ENCODE measurements around the gene GIPR.

The GIPR gene

DNA sequence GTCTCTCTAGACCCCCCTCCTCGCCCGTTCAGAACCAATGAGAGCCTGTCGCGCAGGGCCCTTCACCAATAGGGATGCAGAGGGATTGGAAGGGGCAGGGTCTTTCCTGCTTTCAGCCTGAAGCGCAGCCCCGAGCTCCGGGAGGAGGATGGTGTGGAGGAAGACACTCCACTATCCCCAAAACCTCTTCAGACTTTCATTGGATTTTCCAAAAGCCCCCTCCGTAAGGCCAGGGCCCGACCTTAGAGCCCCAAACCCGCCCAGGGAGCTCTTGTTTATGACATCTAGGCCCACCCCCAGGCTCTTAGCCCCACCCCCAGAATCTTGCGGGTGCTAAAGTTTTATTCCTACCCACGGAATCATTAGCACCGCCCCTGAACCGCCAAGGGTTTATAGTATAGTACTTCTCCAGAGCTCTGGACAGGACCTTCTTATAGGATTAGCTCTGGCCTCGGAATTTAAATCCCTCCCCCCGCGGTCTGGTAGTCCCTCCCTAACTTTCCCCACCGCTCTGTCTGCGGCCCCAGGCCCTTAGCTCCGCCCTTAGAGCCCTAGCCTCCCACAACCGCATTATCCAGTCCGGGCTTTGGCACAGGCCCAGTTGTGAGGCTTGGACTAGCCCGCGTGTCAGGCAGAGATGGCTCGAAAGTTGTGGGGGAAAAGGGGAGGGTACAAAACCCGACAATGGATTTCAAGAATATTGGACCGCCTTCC, 22.2 kb upstream of the GIPR start (continued):
- TF ChIP-seq, protein P1, sequence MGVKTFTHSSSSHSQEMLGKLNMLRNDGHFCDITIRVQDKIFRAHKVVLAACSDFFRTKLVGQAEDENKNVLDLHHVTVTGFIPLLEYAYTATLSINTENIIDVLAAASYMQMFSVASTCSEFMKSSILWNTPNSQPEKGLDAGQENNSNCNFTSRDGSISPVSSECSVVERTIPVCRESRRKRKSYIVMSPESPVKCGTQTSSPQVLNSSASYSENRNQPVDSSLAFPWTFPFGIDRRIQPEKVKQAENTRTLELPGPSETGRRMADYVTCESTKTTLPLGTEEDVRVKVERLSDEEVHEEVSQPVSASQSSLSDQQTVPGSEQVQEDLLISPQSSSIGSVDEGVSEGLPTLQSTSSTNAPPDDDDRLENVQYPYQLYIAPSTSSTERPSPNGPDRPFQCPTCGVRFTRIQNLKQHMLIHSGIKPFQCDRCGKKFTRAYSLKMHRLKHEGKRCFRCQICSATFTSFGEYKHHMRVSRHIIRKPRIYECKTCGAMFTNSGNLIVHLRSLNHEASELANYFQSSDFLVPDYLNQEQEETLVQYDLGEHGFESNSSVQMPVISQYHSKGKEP (tag by site-specific recombination; IDR thresholded peaks at IDR 0.05) = peak; percentile 66; the same call in 1 of the 2 replicates
- TF ChIP-seq, protein P2, sequence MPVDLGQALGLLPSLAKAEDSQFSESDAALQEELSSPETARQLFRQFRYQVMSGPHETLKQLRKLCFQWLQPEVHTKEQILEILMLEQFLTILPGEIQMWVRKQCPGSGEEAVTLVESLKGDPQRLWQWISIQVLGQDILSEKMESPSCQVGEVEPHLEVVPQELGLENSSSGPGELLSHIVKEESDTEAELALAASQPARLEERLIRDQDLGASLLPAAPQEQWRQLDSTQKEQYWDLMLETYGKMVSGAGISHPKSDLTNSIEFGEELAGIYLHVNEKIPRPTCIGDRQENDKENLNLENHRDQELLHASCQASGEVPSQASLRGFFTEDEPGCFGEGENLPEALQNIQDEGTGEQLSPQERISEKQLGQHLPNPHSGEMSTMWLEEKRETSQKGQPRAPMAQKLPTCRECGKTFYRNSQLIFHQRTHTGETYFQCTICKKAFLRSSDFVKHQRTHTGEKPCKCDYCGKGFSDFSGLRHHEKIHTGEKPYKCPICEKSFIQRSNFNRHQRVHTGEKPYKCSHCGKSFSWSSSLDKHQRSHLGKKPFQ (tag by site-specific recombination; IDR thresholded peaks at IDR 0.05) = no peak
- TF ChIP-seq TRIM28 (IDR thresholded peaks at IDR 0.05; ENCODE audit: borderline replicate concordance, low read length) (0 out of 2 replicates have a peak, but pooled peaks have one; percentile 31), ZNF623 (tag by site-specific recombination; IDR thresholded peaks at IDR 0.05) (peak; percentile 100), ZNF335 (tag by site-specific recombination; conservative IDR thresholded peaks at IDR 0.05) (peak; percentile 57; the same call in 1 of the 2 replicates), SP2 (tag by site-specific recombination; IDR thresholded peaks at IDR 0.05) (peak; percentile 68), ZNF311 (tag by site-specific recombination; IDR thresholded peaks at IDR 0.05; ENCODE audit: borderline replicate concordance) (no peak), ZBTB48 (tag by site-specific recombination; IDR thresholded peaks at IDR 0.05) (peak; percentile 97), KLF8 (tag by site-specific recombination; IDR thresholded peaks at IDR 0.05) (peak; percentile 86), KLF7 (tag by site-specific recombination; IDR thresholded peaks at IDR 0.05; ENCODE audit: borderline replicate concordance) (peak; percentile 79; the same call in 1 of the 2 replicates), SP7 (tag by site-specific recombination; IDR thresholded peaks at IDR 0.05) (peak; percentile 71), SP3 (tag by site-specific recombination; IDR thresholded peaks at IDR 0.05) (peak; percentile 92), ZNF302 (tag by site-specific recombination; IDR thresholded peaks at IDR 0.05; ENCODE audit: low read depth) (no peak)
- TF ChIP-seq, protein P3, sequence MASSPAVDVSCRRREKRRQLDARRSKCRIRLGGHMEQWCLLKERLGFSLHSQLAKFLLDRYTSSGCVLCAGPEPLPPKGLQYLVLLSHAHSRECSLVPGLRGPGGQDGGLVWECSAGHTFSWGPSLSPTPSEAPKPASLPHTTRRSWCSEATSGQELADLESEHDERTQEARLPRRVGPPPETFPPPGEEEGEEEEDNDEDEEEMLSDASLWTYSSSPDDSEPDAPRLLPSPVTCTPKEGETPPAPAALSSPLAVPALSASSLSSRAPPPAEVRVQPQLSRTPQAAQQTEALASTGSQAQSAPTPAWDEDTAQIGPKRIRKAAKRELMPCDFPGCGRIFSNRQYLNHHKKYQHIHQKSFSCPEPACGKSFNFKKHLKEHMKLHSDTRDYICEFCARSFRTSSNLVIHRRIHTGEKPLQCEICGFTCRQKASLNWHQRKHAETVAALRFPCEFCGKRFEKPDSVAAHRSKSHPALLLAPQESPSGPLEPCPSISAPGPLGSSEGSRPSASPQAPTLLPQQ (tag by site-specific recombination; IDR thresholded peaks at IDR 0.05) = peak; percentile 58; the same call in 1 of the 2 replicates
- TF ChIP-seq, protein P4, sequence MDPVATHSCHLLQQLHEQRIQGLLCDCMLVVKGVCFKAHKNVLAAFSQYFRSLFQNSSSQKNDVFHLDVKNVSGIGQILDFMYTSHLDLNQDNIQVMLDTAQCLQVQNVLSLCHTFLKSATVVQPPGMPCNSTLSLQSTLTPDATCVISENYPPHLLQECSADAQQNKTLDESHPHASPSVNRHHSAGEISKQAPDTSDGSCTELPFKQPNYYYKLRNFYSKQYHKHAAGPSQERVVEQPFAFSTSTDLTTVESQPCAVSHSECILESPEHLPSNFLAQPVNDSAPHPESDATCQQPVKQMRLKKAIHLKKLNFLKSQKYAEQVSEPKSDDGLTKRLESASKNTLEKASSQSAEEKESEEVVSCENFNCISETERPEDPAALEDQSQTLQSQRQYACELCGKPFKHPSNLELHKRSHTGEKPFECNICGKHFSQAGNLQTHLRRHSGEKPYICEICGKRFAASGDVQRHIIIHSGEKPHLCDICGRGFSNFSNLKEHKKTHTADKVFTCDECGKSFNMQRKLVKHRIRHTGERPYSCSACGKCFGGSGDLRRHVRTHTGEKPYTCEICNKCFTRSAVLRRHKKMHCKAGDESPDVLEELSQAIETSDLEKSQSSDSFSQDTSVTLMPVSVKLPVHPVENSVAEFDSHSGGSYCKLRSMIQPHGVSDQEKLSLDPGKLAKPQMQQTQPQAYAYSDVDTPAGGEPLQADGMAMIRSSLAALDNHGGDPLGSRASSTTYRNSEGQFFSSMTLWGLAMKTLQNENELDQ (tag by site-specific recombination; IDR thresholded peaks at IDR 0.05; ENCODE audit: low read depth) = no peak
- TF ChIP-seq, protein P5, sequence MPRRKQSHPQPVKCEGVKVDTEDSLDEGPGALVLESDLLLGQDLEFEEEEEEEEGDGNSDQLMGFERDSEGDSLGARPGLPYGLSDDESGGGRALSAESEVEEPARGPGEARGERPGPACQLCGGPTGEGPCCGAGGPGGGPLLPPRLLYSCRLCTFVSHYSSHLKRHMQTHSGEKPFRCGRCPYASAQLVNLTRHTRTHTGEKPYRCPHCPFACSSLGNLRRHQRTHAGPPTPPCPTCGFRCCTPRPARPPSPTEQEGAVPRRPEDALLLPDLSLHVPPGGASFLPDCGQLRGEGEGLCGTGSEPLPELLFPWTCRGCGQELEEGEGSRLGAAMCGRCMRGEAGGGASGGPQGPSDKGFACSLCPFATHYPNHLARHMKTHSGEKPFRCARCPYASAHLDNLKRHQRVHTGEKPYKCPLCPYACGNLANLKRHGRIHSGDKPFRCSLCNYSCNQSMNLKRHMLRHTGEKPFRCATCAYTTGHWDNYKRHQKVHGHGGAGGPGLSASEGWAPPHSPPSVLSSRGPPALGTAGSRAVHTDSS (tag by site-specific recombination; IDR thresholded peaks at IDR 0.05) = no peak

DNA sequence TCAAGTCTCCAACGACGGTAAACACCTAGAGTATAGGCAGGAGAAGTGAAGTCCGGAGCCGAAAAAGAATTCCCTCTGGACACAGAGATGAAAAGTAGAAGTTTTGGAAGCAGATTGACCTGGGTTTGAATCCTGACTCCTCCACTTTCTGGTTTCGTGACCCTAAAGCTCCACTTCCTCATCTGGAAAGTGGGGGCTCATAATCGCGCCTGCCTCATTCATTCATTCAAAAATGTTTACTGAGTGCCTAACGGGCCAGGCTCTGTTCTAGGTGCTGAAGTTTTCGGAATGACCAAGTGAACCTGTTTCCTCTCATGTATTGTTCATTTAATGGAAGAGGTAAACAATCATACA, 21.7 kb upstream of the GIPR start:
- ChIA-PET CTCF (interaction anchor here (0.6 to 1.9 kb wide), 9 partner anchors 20 to 207 kb away, joined by 3 to 7 read pairs (median 3); no protein-coding TSS in a partner anchor), POLR2A (interaction anchor here (0.6 to 1.3 kb wide), 4 partner anchors 12 to 123 kb away, joined by 3 to 4 read pairs (median 3); partner anchors contain the start of genes QPCTL and SIX5)
- H3K36me3 ChIP-seq (ENCODE audit: control insufficient read depth in 2 of 2, insufficient read depth in 1 of 2, low read length in 2 of 2) = no peaks in the 10 kb centered on the region
- H3K27ac ChIP-seq (ENCODE audit: extremely low read depth, low read depth, low read length) = no peak overlapping the region
- H3K4me3 ChIP-seq (ENCODE audit: low read depth, low read length) = no peak overlapping the region
- peaks cover 6% of the 10 kb centered on the region; the same call in 1 of the 2 replicates for H3K4me1 ChIP-seq (ENCODE audit: control insufficient read depth, insufficient read depth, low read length)
- H3K9me3 ChIP-seq (ENCODE audit: control insufficient read depth, insufficient read depth, low read depth, low read length) = no peaks in the 10 kb centered on the region
- TF ChIP-seq, protein P6, sequence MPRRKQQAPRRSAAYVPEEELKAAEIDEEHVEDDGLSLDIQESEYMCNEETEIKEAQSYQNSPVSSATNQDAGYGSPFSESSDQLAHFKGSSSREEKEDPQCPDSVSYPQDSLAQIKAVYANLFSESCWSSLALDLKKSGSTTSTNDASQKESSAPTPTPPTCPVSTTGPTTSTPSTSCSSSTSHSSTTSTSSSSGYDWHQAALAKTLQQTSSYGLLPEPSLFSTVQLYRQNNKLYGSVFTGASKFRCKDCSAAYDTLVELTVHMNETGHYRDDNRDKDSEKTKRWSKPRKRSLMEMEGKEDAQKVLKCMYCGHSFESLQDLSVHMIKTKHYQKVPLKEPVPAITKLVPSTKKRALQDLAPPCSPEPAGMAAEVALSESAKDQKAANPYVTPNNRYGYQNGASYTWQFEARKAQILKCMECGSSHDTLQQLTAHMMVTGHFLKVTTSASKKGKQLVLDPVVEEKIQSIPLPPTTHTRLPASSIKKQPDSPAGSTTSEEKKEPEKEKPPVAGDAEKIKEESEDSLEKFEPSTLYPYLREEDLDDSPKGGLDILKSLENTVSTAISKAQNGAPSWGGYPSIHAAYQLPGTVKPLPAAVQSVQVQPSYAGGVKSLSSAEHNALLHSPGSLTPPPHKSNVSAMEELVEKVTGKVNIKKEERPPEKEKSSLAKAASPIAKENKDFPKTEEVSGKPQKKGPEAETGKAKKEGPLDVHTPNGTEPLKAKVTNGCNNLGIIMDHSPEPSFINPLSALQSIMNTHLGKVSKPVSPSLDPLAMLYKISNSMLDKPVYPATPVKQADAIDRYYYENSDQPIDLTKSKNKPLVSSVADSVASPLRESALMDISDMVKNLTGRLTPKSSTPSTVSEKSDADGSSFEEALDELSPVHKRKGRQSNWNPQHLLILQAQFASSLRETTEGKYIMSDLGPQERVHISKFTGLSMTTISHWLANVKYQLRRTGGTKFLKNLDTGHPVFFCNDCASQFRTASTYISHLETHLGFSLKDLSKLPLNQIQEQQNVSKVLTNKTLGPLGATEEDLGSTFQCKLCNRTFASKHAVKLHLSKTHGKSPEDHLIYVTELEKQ (tag by site-specific recombination; IDR thresholded peaks at IDR 0.05; ENCODE audit: borderline replicate concordance) = no peak
- TF ChIP-seq, protein P7, sequence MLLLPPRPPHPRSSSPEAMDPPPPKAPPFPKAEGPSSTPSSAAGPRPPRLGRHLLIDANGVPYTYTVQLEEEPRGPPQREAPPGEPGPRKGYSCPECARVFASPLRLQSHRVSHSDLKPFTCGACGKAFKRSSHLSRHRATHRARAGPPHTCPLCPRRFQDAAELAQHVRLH (tag by site-specific recombination; IDR thresholded peaks at IDR 0.05) = 0 out of 2 replicates have a peak, but pooled peaks have one; percentile 4
- TF ChIP-seq, protein P8, sequence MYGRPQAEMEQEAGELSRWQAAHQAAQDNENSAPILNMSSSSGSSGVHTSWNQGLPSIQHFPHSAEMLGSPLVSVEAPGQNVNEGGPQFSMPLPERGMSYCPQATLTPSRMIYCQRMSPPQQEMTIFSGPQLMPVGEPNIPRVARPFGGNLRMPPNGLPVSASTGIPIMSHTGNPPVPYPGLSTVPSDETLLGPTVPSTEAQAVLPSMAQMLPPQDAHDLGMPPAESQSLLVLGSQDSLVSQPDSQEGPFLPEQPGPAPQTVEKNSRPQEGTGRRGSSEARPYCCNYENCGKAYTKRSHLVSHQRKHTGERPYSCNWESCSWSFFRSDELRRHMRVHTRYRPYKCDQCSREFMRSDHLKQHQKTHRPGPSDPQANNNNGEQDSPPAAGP (tag by site-specific recombination; IDR thresholded peaks at IDR 0.05) = peak; percentile 0; the same call in 1 of the 2 replicates
- no peak for TF ChIP-seq KLF9 (tag by site-specific recombination; IDR thresholded peaks at IDR 0.05; ENCODE audit: low read depth)
